Adrenal gland (tissue), 12 donors: ENCODE results near the gene TMEM201. TPM values are rescaled to one million over a fixed set of nuclear protein-coding genes. Genes with fewer than 3 reads are reported as not detected.

Source experiments
- DNase-seq, 7 donors: peaks; one replicate each; pipeline ENCODE4 v3.0.0-alpha.2; 2019 to 2020
- H3K27ac ChIP-seq, 5 donors: fragments of 200-600 bp; sonication (generic) in 4 of 5; 1 replicate in 3 of 5; 2 replicates in 2 of 5; pipeline versions ENCODE4 v1.5.1 to v1.8.0; 2016 to 2020; ENCODE audit warnings: mild to moderate bottlenecking in 1 of 5
- H3K27me3 ChIP-seq: fragments of 200-600 bp; 2 replicates; pipeline ENCODE4 v1.8.0; 2021
- H3K36me3 ChIP-seq, 2 donors: fragments of 200-600 bp; replicated peaks in 1 of 2; 1 replicate in 1 of 2; 2 replicates in 1 of 2; pipeline versions ENCODE4 v1.5.1 to v1.8.0; 2018 to 2022
- H3K4me1 ChIP-seq, 2 donors: fragments of 200-600 bp; replicated peaks in 1 of 2; 1 replicate in 1 of 2; 2 replicates in 1 of 2; pipeline versions ENCODE4 v1.5.1 to v1.8.0; 2018 to 2021
- H3K4me3 ChIP-seq, 4 donors: fragments of 200-600 bp; sonication (generic) in 3 of 4; one replicate each; pipeline ENCODE4 v1.5.1; 2016 to 2018
- H3K9me3 ChIP-seq, 3 donors: fragments of 200-600 bp; sonication (generic) in 1 of 3; replicated peaks in 1 of 3; 1 replicate in 2 of 3; 2 replicates in 1 of 3; pipeline versions ENCODE4 v1.5.1 to v1.8.0; 2016 to 2021
- POLR2A ChIP-seq, 2 donors: fragments of 450-650 bp; IDR thresholded peaks; one replicate each; pipeline ENCODE4 v1.6.1; 2017; ENCODE audit warnings: antibody characterized with exemption in 2 of 2, mild to moderate bottlenecking in 2 of 2, moderate library complexity in 1 of 2
- WGBS, 4 donors: extraction: QIAGEN DNeasy Blood & Tissue Kit in 2 of 4; methylation state at CpG; one replicate each; pipeline versions ENCODE4 v1.1.5 to v1.1.7; 2013 to 2017; 5-methylcytosine and 5-hydroxymethylcytosine counted together
- intact Hi-C, 2 donors: fragments of 100-400 bp; cut with DNase I; formaldehyde crosslinking; loops; one replicate each; pipeline versions ENCODE4 v1.14.1 to v1.15.0; 2022 to 2023
- polyA plus RNA-seq, 3 donors: library from polyadenylated mRNA; stranded (reverse); fragments of 200-250 nt in 2 of 3; fragments of 350-450 nt in 1 of 3; fragmentation: Illumina TruSeq in 1 of 3; extraction: RNeasy Lipid Tissue Mini Kit (QIAGEN cat#74804) in 1 of 3; gene quantifications; one replicate each; pipeline ENCODE4 v1.2.3, GENCODE V29; 2013 to 2014
- total RNA-seq, 9 donors: library from RNA; depleted of rRNA in 4 of 9; stranded (reverse); fragments of >200 nt in 4 of 9; fragments of 120-200 nt in 1 of 9; fragmentation: NEBNext Ultra II Directional in 1 of 9; extraction: Animal tissue kit (Norgen Biotek cat#: 25700) in 1 of 9; gene quantifications; one replicate each; pipeline versions ENCODE4 v1.1.0 to v1.2.4, GENCODE V29; 2013 to 2023
- TF ChIP-seq, protein P1 (sequence below), 6 experiments: fragments of 450-650 bp in 4 of 6; fragments of 200-600 bp in 2 of 6; sonication (generic) in 1 of 6; IDR thresholded peaks; 1 replicate in 5 of 6; 2 replicates in 1 of 6; pipeline versions ENCODE4 v1.5.1 to v1.8.0; 2016 to 2021; ENCODE audit warnings: antibody characterized with exemption in 6 of 6, mild to moderate bottlenecking in 2 of 6, moderate library complexity in 1 of 6
- donor health status: healthy with polysubstance abuse.
- donor health status: Bipolar disorder and iron deficiency.
- donor health status: DM: yes; HTN: yes; CAD: no.
- donor health status: DM: no; HTN: no; CAD: no.
- donor health status: DM: no; HTN: no; CAD: no.
- donor health status: DM: yes; HTN: yes; CAD: no.

TMEM201 gene
- total and polyA plus RNA-seq, 12 donors = 2.1 to 12.6 (median 9.5) TPM

DNA sequence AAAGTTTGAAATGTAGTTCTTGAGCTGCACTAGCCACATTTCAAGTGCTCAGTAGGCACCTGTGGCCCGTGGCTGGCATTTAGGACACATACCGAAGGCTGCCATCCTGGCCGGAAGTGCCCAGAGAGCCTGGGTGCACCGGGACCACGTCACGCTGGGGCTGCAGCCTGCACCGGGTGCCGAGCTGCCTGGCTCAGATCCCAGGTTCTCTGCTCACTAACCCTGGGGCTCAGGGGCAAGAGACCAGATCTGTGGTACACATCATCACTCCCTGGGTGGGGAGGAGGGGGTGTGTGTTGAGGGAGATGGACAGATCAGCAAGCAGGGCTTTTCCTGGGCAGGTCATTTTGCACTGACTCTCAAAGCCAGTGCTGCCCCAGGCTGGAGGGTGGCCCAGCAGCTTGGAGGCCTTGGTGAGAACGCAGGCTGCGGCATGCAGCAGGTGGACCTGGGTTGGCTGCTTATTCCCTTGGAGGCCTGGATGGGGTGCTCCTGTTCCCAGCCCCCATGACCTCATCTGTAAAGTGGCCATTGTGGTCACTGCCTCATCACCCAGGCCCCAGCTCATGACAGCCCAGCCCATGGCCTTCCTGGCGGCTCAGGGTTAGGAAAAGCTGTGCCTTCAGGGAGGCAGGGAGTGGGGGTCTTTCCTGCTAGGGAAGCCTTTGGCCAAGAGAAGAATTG, 23.6 kb downstream of the TMEM201 start:
- Histone ChIP-seq H3K36me3 (peaks cover 0 to 7% of the 10 kb centered on the region in 2 donors), H3K27me3 (no peaks in the 10 kb centered on the region), H3K4me1 (peaks cover 0 to under 1% of the 10 kb centered on the region in 2 donors), H3K27ac (no peak overlapping the region), H3K9me3 (no peaks in the 10 kb centered on the region), H3K4me3 (no peak overlapping the region)
- TF ChIP-seq, protein P1, sequence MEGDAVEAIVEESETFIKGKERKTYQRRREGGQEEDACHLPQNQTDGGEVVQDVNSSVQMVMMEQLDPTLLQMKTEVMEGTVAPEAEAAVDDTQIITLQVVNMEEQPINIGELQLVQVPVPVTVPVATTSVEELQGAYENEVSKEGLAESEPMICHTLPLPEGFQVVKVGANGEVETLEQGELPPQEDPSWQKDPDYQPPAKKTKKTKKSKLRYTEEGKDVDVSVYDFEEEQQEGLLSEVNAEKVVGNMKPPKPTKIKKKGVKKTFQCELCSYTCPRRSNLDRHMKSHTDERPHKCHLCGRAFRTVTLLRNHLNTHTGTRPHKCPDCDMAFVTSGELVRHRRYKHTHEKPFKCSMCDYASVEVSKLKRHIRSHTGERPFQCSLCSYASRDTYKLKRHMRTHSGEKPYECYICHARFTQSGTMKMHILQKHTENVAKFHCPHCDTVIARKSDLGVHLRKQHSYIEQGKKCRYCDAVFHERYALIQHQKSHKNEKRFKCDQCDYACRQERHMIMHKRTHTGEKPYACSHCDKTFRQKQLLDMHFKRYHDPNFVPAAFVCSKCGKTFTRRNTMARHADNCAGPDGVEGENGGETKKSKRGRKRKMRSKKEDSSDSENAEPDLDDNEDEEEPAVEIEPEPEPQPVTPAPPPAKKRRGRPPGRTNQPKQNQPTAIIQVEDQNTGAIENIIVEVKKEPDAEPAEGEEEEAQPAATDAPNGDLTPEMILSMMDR (IDR thresholded peaks at IDR 0.05) = no peak
- TF ChIP-seq POLR2A (IDR thresholded peaks at IDR 0.05) = no peak
- no peak for DNase-seq
- intact Hi-C loops = no loop called here
- 84 to 89% (median 86%) methylated on average over 10 to 11 of the region's 11 CpGs for WGBS, 4 donors

DNA sequence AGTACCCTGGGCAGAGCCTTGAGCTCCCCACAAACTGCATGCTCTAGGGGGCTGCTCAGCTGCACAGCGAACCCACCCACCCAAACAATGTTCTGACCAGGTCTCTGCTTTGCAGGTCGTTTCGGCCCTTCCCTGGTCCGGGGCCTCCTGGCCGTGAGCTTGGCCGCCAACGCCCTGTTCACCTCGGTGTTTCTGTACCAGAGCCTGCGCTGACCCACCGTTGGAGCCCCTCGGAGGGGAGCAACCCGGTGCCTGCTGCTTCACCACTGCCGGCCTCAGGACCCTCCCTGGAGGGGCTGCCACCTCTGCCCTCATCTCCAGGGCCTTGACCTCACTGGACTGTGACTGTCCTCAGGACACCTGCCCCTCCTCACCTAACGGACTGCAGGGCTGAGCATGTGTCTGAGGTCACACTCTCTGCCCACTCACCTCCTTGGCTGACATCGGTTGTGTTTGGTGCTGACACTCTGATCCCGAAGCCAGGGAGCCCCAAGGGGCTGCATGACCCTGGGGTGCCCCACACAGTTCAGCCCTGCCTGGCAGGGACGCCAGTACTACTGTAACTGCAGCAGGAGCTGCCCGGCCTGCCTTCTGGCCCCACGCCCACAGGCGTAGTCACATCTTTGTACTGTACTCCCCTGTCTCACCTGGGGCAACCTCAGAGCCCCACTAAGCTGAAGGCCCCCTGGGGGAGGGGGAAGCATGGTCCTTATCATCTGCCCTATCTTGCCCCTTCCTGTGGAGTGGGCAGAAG, 24.3 kb downstream of the TMEM201 start:
- TF ChIP-seq, protein P1 (IDR thresholded peaks at IDR 0.05) = no peak
- TF ChIP-seq POLR2A (IDR thresholded peaks at IDR 0.05) = no peak
- Histone ChIP-seq H3K4me1 (no peaks in the 10 kb centered on the region), H3K9me3 (no peaks in the 10 kb centered on the region), H3K4me3 (no peak overlapping the region), H3K27me3 (no peaks in the 10 kb centered on the region), H3K27ac (no peak overlapping the region), H3K36me3 (peaks cover 0 to 7% of the 10 kb centered on the region in 2 donors)
- no peak for DNase-seq
- intact Hi-C loops = no loop called here
- WGBS, 4 donors = 90 to 93% (median 92%) methylated on average over 4 to 20 of the region's 20 CpGs

DNA sequence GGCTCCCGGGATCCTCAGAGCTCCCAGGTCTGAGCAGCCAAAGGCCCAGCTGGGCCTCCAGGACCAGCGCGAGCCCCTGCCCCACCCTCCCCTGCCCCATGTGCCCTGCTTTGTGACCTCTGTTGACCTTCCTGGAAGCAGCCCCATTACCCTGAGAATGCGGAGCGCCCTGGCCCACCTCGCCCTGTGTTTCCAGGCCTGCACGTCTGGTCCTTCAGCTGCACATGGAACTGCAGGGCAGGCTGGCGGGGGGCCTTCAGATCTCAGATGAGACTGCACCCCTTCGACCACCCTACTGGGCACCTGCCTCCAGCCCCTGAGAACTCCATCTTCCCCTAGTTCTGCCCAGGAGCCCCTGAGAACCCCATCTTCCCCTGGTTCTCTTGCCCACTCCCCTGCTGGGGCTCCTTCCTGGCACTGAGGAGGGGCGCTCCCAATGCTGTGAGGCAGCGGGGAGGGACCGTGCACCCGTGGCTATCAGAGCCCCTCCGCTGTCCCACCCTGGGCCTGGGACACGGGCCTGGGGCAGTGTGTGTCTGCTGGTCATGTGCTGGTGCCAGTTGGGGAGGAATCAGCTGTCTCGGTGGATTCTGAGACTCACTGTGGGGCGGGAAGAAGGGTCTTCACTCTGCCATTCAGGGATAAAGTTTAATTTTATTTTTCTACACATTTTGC, 25.1 kb downstream of the TMEM201 start:
- DNase-seq = no peak
- no peak overlapping the region for H3K27ac ChIP-seq
- intact Hi-C loops = no loop called here
- H3K4me1 ChIP-seq = no peaks in the 10 kb centered on the region
- no peaks in the 10 kb centered on the region for H3K9me3 ChIP-seq
- TF ChIP-seq, protein P1 (IDR thresholded peaks at IDR 0.05) = no peak
- no peak for TF ChIP-seq POLR2A (IDR thresholded peaks at IDR 0.05)
- 92 to 95% (median 92%) methylated on average over 11 to 17 of the region's 17 CpGs for WGBS, 4 donors
- peaks cover 0 to 7% of the 10 kb centered on the region in 2 donors for H3K36me3 ChIP-seq
- no peaks in the 10 kb centered on the region for H3K27me3 ChIP-seq
- no peak overlapping the region for H3K4me3 ChIP-seq
